WTC11 (cell line): ENCODE results near the gene LAMB4. TPM values are rescaled to one million over a fixed set of nuclear protein-coding genes. Genes with fewer than 3 reads are reported as not detected.

Source experiments
- ATAC-seq: fragments of 200-7000 bp; cut with Tn5 transposase; 2 replicates; pipeline ENCODE4 v1.10.0; 2021; ENCODE audit warnings: mild to moderate bottlenecking, moderate library complexity
- CTCF ChIA-PET: fragments of 300-600 bp; sonication (Branson Sonifier 250); formaldehyde crosslinking; loops from one replicate; lab custom pipeline; 2021; ENCODE audit warnings: antibody characterized with exemption; lab: Charles Lee
- POLR2A ChIA-PET: fragments of 350-600 bp; sonication (Branson Sonifier 250); formaldehyde crosslinking; loops from one replicate; lab custom pipeline; 2021; ENCODE audit warnings: antibody characterized with exemption; lab: Charles Lee
- DNase-seq: peaks from one replicate; pipeline ENCODE4 v3.0.0; 2021; ENCODE audit warnings: low spot score
- H3K27ac Mint-ChIP-seq: 2 replicates; pipeline ENCODE4 v1.8.0; 2021; ENCODE audit warnings: mixed read lengths
- H3K27me3 Mint-ChIP-seq: 2 replicates; pipeline ENCODE4 v1.8.0; 2021; ENCODE audit warnings: low read depth, mild to moderate bottlenecking, moderate library complexity, mixed read lengths
- H3K36me3 Mint-ChIP-seq: 2 replicates; pipeline ENCODE4 v1.8.0; 2021; ENCODE audit warnings: mixed read lengths
- H3K4me1 Mint-ChIP-seq: 2 replicates; pipeline ENCODE4 v1.8.0; 2022; ENCODE audit warnings: mixed read lengths
- H3K4me3 Mint-ChIP-seq: 2 replicates; pipeline ENCODE4 v1.8.0; 2021; ENCODE audit warnings: mild to moderate bottlenecking, moderate library complexity, mixed read lengths
- H3K9me3 Mint-ChIP-seq: 2 replicates; pipeline ENCODE4 v1.8.0; 2021; ENCODE audit warnings: mixed read lengths
- AFF4 ChIP-seq: sonication (generic); formaldehyde crosslinking; IDR thresholded peaks from 2 replicates; pipeline ENCODE4 v1.8.1; 2023; ENCODE audit warnings: mild to moderate bottlenecking, missing genetic modification reagents, borderline replicate concordance
- CREM ChIP-seq: sonication (generic); formaldehyde crosslinking; IDR thresholded peaks from 2 replicates; pipeline ENCODE4 v1.8.1; 2022; ENCODE audit warnings: mild to moderate bottlenecking, missing genetic modification reagents, moderate library complexity
- E2F1 ChIP-seq: sonication (generic); formaldehyde crosslinking; IDR thresholded peaks from 2 replicates; pipeline ENCODE4 v1.8.0; 2022; ENCODE audit warnings: mild to moderate bottlenecking, missing genetic modification reagents
- E2F5 ChIP-seq: sonication (generic); formaldehyde crosslinking; IDR thresholded peaks from 2 replicates; pipeline ENCODE4 v1.8.1; 2022; ENCODE audit warnings: mild to moderate bottlenecking, moderate library complexity, missing genetic modification reagents
- FOXJ3 ChIP-seq: sonication (generic); formaldehyde crosslinking; IDR thresholded peaks from 2 replicates; pipeline ENCODE4 v1.9.0; 2021; ENCODE audit warnings: missing genetic modification reagents, mild to moderate bottlenecking, borderline replicate concordance
- GRHL2 ChIP-seq: fragments of 250-450 bp; sonication (Bioruptor Pico); IDR thresholded peaks from 2 replicates; pipeline ENCODE4 v1.8.0; 2022; ENCODE audit warnings: mild to moderate bottlenecking, moderate library complexity; ENCODE audit not compliant: insufficient replicate concordance, severe bottlenecking
- HMGA2 ChIP-seq: fragments of 250-450 bp; sonication (Bioruptor Pico); IDR thresholded peaks from 2 replicates; pipeline ENCODE4 v1.4.0; 2021; ENCODE audit warnings: mild to moderate bottlenecking, moderate library complexity
- IRF1 ChIP-seq: sonication (generic); formaldehyde crosslinking; IDR thresholded peaks from 2 replicates; pipeline ENCODE4 v1.8.0; 2023; ENCODE audit warnings: missing genetic modification reagents
- JAZF1 ChIP-seq: fragments of 250-450 bp; sonication (Bioruptor Pico); IDR thresholded peaks from 2 replicates; pipeline ENCODE4 v1.9.0; 2021; ENCODE audit warnings: moderate library complexity, mild to moderate bottlenecking, inconsistent platforms
- MXD4 ChIP-seq: fragments of 250-450 bp; sonication (Bioruptor Pico); IDR thresholded peaks from 2 replicates; pipeline ENCODE4 v1.8.0; 2021; ENCODE audit warnings: mild to moderate bottlenecking, moderate library complexity, borderline replicate concordance
- NFE2L1 ChIP-seq: sonication (generic); formaldehyde crosslinking; IDR thresholded peaks from 2 replicates; pipeline ENCODE4 v1.8.1; 2023; ENCODE audit warnings: missing genetic modification reagents
- NR3C1 ChIP-seq: sonication (generic); formaldehyde crosslinking; conservative IDR thresholded peaks from 2 replicates; pipeline ENCODE4 v1.8.1; 2023; ENCODE audit warnings: low read depth, mild to moderate bottlenecking, missing genetic modification reagents
- PREB ChIP-seq: sonication (generic); formaldehyde crosslinking; IDR thresholded peaks from 2 replicates; pipeline ENCODE4 v1.8.1; 2022; ENCODE audit warnings: mild to moderate bottlenecking, missing genetic modification reagents, moderate library complexity, borderline replicate concordance
- SMAD3 ChIP-seq: sonication (generic); formaldehyde crosslinking; IDR thresholded peaks from 2 replicates; pipeline ENCODE4 v1.8.0; 2022; ENCODE audit warnings: missing genetic modification reagents, mild to moderate bottlenecking, borderline replicate concordance
- USF2 ChIP-seq: sonication (generic); formaldehyde crosslinking; IDR thresholded peaks from 2 replicates; pipeline ENCODE4 v1.8.1; 2023; ENCODE audit warnings: mild to moderate bottlenecking, missing genetic modification reagents, moderate library complexity
- ZBTB21 ChIP-seq: sonication (generic); formaldehyde crosslinking; IDR thresholded peaks from 2 replicates; pipeline ENCODE4 v1.8.1; 2023; ENCODE audit warnings: mild to moderate bottlenecking, missing genetic modification reagents, borderline replicate concordance
- ZNF281 ChIP-seq: sonication (generic); formaldehyde crosslinking; IDR thresholded peaks from 2 replicates; pipeline ENCODE4 v1.8.0; 2023; ENCODE audit warnings: mild to moderate bottlenecking, missing genetic modification reagents
- ZNF396 ChIP-seq: fragments of 250-450 bp; sonication (Bioruptor Pico); IDR thresholded peaks from 2 replicates; pipeline ENCODE4 v1.8.0; 2021; ENCODE audit warnings: mild to moderate bottlenecking, moderate library complexity, borderline replicate concordance
- ZNF512 ChIP-seq: sonication (generic); formaldehyde crosslinking; IDR thresholded peaks from 2 replicates; pipeline ENCODE4 v1.8.1; 2022; ENCODE audit warnings: missing genetic modification reagents, borderline replicate concordance
- total RNA-seq: library from RNA; stranded (reverse); gene quantifications from 3 replicates; pipeline ENCODE4 v1.2.3, GENCODE V29; 2021

The LAMB4 gene
- total RNA-seq, 1 experiment from 2014 or later = not detected

- TF ChIP-seq USF2 (CRISPR knock-in tag) (no peak), GRHL2 (CRISPR knock-in tag) (no peak), HMGA2 (CRISPR knock-in tag) (no peak)
These were observed 62.3 kb downstream of the LAMB4 start (continued) for GRCh38 chr7:108067844-108068243.

- Mint-ChIP-seq H3K27me3 (no peaks in the 10 kb centered on the region), H3K36me3 (no peaks in the 10 kb centered on the region), H3K9me3 (no peaks in the 10 kb centered on the region), H3K27ac (no peak overlapping the region), H3K4me1 (peaks cover 9% of the 10 kb centered on the region), H3K4me3 (no peak overlapping the region)
- no peak for DNase-seq
- ChIA-PET CTCF (no interaction called here), POLR2A (no interaction called here)
- no peak for TF ChIP-seq ZNF396 (CRISPR knock-in tag)
- no peak for TF ChIP-seq ZNF512
- no peak for TF ChIP-seq FOXJ3
- no peak for TF ChIP-seq ZBTB21
- no peak for TF ChIP-seq HMGA2 (CRISPR knock-in tag)
- TF ChIP-seq SMAD3 (CRISPR knock-in tag) = no peak
- TF ChIP-seq NFE2L1 (CRISPR knock-in tag) = no peak
- TF ChIP-seq JAZF1 = no peak
- no peak for TF ChIP-seq E2F5
- TF ChIP-seq CREM = no peak
- no peak for TF ChIP-seq E2F1 (CRISPR knock-in tag)
- no peak for TF ChIP-seq ZNF281 (CRISPR knock-in tag)
- TF ChIP-seq MXD4 (CRISPR knock-in tag) = no peak
- TF ChIP-seq NR3C1 (CRISPR knock-in tag) = no peak
- TF ChIP-seq IRF1 (CRISPR knock-in tag) = no peak
- TF ChIP-seq PREB (CRISPR knock-in tag) = no peak
- no peak for TF ChIP-seq AFF4 (CRISPR knock-in tag)
- no peak for ATAC-seq
These were observed 63.7 kb downstream of the LAMB4 start for GRCh38 chr7:108066486-108066885.
